ENCODE measurements around the gene SIDT1.
A peak's percentile ranks its signal among the peaks of the same experiment; 100 is the strongest.

SIDT1 gene

GRCh38 chr3:113617726-113618125, 85.4 kb downstream of the SIDT1 start:
- ChIA-PET CTCF (interaction anchor here (1.5 to 2.2 kb wide), 2 partner anchors 12 to 124 kb away, joined by 3 to 8 read pairs; no protein-coding TSS in a partner anchor), POLR2A (no interaction called here)
- WGBS (ENCODE audit: insufficient coverage), result 90% methylated on average over 2 of the region's 2 CpGs

DNA sequence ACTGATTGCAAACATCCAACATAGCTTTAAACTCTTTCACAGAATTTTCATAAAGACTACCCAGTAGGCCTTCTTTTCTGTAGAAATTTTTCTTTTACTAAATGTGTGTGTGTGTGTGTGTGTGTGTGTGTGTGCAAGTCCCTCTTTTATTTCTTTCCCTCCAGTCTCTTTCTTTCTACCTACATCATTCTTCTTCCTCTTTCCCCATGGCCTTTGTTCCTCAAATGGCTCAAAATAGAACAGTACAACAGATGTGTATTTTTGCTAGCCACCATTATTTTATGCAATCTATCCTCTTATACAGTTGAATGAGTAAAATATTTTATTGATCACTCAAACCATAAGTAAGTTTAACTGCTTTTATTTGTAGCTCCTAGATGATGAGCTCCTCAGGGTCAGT, 87.7 kb downstream of the SIDT1 start:
- peaks cover 0 to 15% (median 1%) of the 10 kb centered on the region in 4 experiments for H3K36me3 ChIP-seq (ENCODE audit: control insufficient read depth in 4 of 4, insufficient read depth in 4 of 4, low read length in 3 of 4)
- CTCF ChIA-PET, result interaction anchor here (0.7 to 2.4 kb wide), 3 partner anchors 16 to 129 kb away, joined by 3 to 8 read pairs (median 4); no protein-coding TSS in a partner anchor
- no peaks in the 10 kb centered on the region for H3K27me3 ChIP-seq (replicated peaks in 2 of 5; ENCODE audit: control insufficient read depth in 4 of 5, insufficient read depth in 5 of 5, low read length in 4 of 5)
- no peak overlapping the region for H3K4me3 ChIP-seq (ENCODE audit: control insufficient read depth in 1 of 7, extremely low read depth in 1 of 7, insufficient read depth in 4 of 7, low read depth in 2 of 7, low read length in 6 of 7)
- peaks cover 0 to 16% (median 3%) of the 10 kb centered on the region in 4 experiments for H3K4me1 ChIP-seq (ENCODE audit: control extremely low read depth in 1 of 4, control insufficient read depth in 4 of 4, insufficient read depth in 4 of 4, low read length in 3 of 4)
- peak in 2 of 3 donors; percentile 47 to 56 for DNase-seq
- no peaks in the 10 kb centered on the region for H3K9me3 ChIP-seq (ENCODE audit: control extremely low read depth in 1 of 5, control insufficient read depth in 4 of 5, insufficient read depth in 2 of 5, low read depth in 1 of 5, low read length in 4 of 5)
- POLR2A ChIA-PET, result no interaction called here
- H3K27ac ChIP-seq (ENCODE audit: insufficient read depth in 1 of 2, low read depth in 1 of 2, low read length in 2 of 2, poor library complexity in 1 of 2, severe bottlenecking in 2 of 2), result no peak overlapping the region

More at GRCh38 chr3:113617726-113618125, 85.4 kb downstream of the SIDT1 start:
- Histone ChIP-seq H3K4me3 (ENCODE audit: control insufficient read depth in 1 of 7, extremely low read depth in 1 of 7, insufficient read depth in 4 of 7, low read depth in 2 of 7, low read length in 6 of 7) (no peak overlapping the region), H3K4me1 (ENCODE audit: control extremely low read depth in 1 of 4, control insufficient read depth in 4 of 4, insufficient read depth in 4 of 4, low read length in 3 of 4) (peaks cover 0 to 16% (median 3%) of the 10 kb centered on the region in 4 experiments), H3K9me3 (ENCODE audit: control extremely low read depth in 1 of 5, control insufficient read depth in 4 of 5, insufficient read depth in 2 of 5, low read depth in 1 of 5, low read length in 4 of 5) (no peaks in the 10 kb centered on the region), H3K36me3 (ENCODE audit: control insufficient read depth in 4 of 4, insufficient read depth in 4 of 4, low read length in 3 of 4) (peaks cover 0 to 6% (median 2%) of the 10 kb centered on the region in 4 experiments), H3K27me3 (replicated peaks in 2 of 5; ENCODE audit: control insufficient read depth in 4 of 5, insufficient read depth in 5 of 5, low read length in 4 of 5) (no peaks in the 10 kb centered on the region), H3K27ac (ENCODE audit: insufficient read depth in 1 of 2, low read depth in 1 of 2, low read length in 2 of 2, poor library complexity in 1 of 2, severe bottlenecking in 2 of 2) (no peak overlapping the region)
- DNase-seq, result no peak

DNA sequence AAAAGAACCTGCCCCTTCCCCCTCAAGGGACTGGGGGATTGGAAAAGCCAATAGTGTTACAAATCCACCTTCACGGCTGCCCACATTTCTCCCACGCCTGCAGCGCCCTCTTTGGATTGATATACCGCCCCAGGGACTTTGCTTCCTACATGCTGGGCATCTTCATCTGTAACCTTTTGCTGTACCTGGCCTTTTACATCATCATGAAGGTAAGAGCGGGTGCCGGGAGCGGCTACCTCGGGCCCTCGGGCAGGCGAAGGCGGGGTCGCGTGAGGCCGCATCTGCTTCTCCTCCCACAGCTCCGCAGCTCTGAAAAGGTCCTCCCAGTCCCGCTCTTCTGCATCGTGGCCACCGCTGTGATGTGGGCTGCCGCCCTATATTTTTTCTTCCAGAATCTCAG, 91.0 kb downstream of the SIDT1 start:
- POLR2A ChIA-PET, result no interaction called here
- Histone ChIP-seq H3K27ac (ENCODE audit: insufficient read depth in 1 of 2, low read depth in 1 of 2, low read length in 2 of 2, poor library complexity in 1 of 2, severe bottlenecking in 2 of 2) (no peak overlapping the region), H3K4me1 (ENCODE audit: control extremely low read depth in 1 of 4, control insufficient read depth in 4 of 4, insufficient read depth in 4 of 4, low read length in 3 of 4) (peaks cover 0 to 27% (median 14%) of the 10 kb centered on the region in 4 experiments), H3K36me3 (ENCODE audit: control insufficient read depth in 4 of 4, insufficient read depth in 4 of 4, low read length in 3 of 4) (peaks cover 0 to 16% (median 1%) of the 10 kb centered on the region in 4 experiments), H3K27me3 (replicated peaks in 2 of 5; ENCODE audit: control insufficient read depth in 4 of 5, insufficient read depth in 5 of 5, low read length in 4 of 5) (no peaks in the 10 kb centered on the region), H3K4me3 (ENCODE audit: control insufficient read depth in 1 of 7, extremely low read depth in 1 of 7, insufficient read depth in 4 of 7, low read depth in 2 of 7, low read length in 6 of 7) (no peak overlapping the region), H3K9me3 (ENCODE audit: control extremely low read depth in 1 of 5, control insufficient read depth in 4 of 5, insufficient read depth in 2 of 5, low read depth in 1 of 5, low read length in 4 of 5) (no peaks in the 10 kb centered on the region)
- CTCF ChIA-PET, result no interaction called here
- WGBS (ENCODE audit: insufficient coverage), result over 99% methylated on average over 15 of the region's 19 CpGs
- no peak for DNase-seq

GRCh38 chr3:113623811-113624210, 91.5 kb downstream of the SIDT1 start:
- Histone ChIP-seq H3K4me1 (ENCODE audit: control extremely low read depth in 1 of 4, control insufficient read depth in 4 of 4, insufficient read depth in 4 of 4, low read length in 3 of 4) (peaks cover 0 to 30% (median 14%) of the 10 kb centered on the region in 4 experiments), H3K9me3 (ENCODE audit: control extremely low read depth in 1 of 5, control insufficient read depth in 4 of 5, insufficient read depth in 2 of 5, low read depth in 1 of 5, low read length in 4 of 5) (no peaks in the 10 kb centered on the region), H3K27ac (ENCODE audit: insufficient read depth in 1 of 2, low read depth in 1 of 2, low read length in 2 of 2, poor library complexity in 1 of 2, severe bottlenecking in 2 of 2) (no peak overlapping the region), H3K27me3 (replicated peaks in 2 of 5; ENCODE audit: control insufficient read depth in 4 of 5, insufficient read depth in 5 of 5, low read length in 4 of 5) (no peaks in the 10 kb centered on the region), H3K36me3 (ENCODE audit: control insufficient read depth in 4 of 4, insufficient read depth in 4 of 4, low read length in 3 of 4) (peaks cover 0 to 20% (median 3%) of the 10 kb centered on the region in 4 experiments), H3K4me3 (ENCODE audit: control insufficient read depth in 1 of 7, extremely low read depth in 1 of 7, insufficient read depth in 4 of 7, low read depth in 2 of 7, low read length in 6 of 7) (no peak overlapping the region)
- no peak for DNase-seq
- ChIA-PET CTCF (no interaction called here), POLR2A (no interaction called here)
- WGBS (ENCODE audit: insufficient coverage), result 96% methylated on average over 5 of the region's 7 CpGs

GRCh38 chr3:113625834-113626233, 93.5 kb downstream of the SIDT1 start:
- H3K4me3 ChIP-seq (ENCODE audit: control insufficient read depth in 1 of 7, extremely low read depth in 1 of 7, insufficient read depth in 4 of 7, low read depth in 2 of 7, low read length in 6 of 7), result peak overlapping the region in 2 of 7 experiments; percentile 9 to 29
- ChIA-PET CTCF (interaction anchor here (0.7 to 2.2 kb wide), 11 partner anchors 13 to 133 kb away, joined by 3 to 13 read pairs (median 5); no protein-coding TSS in a partner anchor), POLR2A (interaction anchor here (0.7 kb wide), 1 partner anchor 36 kb away, joined by 3 read pairs; no protein-coding TSS in a partner anchor)
- peaks cover 0 to 26% (median 2%) of the 10 kb centered on the region in 4 experiments for H3K36me3 ChIP-seq (ENCODE audit: control insufficient read depth in 4 of 4, insufficient read depth in 4 of 4, low read length in 3 of 4)
- H3K4me1 ChIP-seq (ENCODE audit: control extremely low read depth in 1 of 4, control insufficient read depth in 4 of 4, insufficient read depth in 4 of 4, low read length in 3 of 4), result peaks cover 0 to 18% (median 11%) of the 10 kb centered on the region in 4 experiments
- WGBS (ENCODE audit: insufficient coverage), result 66% methylated on average over 12 of the region's 12 CpGs
- peak in 2 of 3 donors; percentile 18 to 41 for DNase-seq
- peak overlapping the region; percentile 4 to 32 for H3K27ac ChIP-seq (ENCODE audit: insufficient read depth in 1 of 2, low read depth in 1 of 2, low read length in 2 of 2, poor library complexity in 1 of 2, severe bottlenecking in 2 of 2)
- no peaks in the 10 kb centered on the region for H3K27me3 ChIP-seq (replicated peaks in 2 of 5; ENCODE audit: control insufficient read depth in 4 of 5, insufficient read depth in 5 of 5, low read length in 4 of 5)
- H3K9me3 ChIP-seq (ENCODE audit: control extremely low read depth in 1 of 5, control insufficient read depth in 4 of 5, insufficient read depth in 2 of 5, low read depth in 1 of 5, low read length in 4 of 5), result no peaks in the 10 kb centered on the region

DNA sequence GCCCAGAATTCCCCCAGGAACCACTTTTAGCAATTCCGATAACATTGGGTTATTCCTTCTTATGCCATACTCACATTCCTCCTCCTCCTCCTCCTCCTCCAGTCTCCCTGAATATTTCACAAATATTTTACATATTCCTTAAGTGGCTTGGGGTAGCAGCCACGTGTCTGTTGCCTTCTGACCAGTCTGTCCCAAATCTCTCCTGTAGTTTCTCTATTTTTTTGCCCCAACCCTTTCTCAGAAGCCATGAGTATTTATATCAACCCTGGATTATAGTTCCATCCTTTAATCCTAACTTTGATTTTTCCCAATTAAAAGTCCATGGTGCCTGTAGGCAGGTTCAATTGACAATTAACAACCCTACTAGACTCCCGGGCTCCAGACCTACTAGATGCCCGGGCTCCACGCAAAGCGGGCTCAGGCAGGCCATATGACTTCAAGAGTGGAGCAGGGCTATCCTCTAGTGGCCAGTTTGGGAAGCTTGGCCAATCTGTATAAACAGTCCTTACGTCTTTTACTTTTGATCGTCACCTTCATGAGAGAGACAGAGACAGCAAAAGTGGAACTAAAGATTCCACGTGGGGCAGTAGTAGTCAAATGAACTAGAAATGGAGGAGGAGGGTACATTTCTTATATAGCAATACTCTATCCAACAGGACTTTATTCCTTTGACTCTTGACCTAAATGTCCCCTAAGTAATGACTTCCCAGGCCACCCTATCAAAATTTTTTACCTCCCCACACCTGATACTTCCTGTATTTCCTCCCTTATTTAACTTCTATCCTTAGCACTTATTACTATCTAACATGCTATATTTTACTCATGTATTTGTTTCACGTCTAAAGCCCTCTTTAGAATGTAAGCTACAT, 94.4 kb downstream of the SIDT1 start:
- Histone ChIP-seq H3K36me3 (ENCODE audit: control insufficient read depth in 4 of 4, insufficient read depth in 4 of 4, low read length in 3 of 4) (peaks cover 0 to 26% (median 2%) of the 10 kb centered on the region in 4 experiments), H3K9me3 (ENCODE audit: control extremely low read depth in 1 of 5, control insufficient read depth in 4 of 5, insufficient read depth in 2 of 5, low read depth in 1 of 5, low read length in 4 of 5) (no peaks in the 10 kb centered on the region), H3K4me1 (ENCODE audit: control extremely low read depth in 1 of 4, control insufficient read depth in 4 of 4, insufficient read depth in 4 of 4, low read length in 3 of 4) (peaks cover 0 to 20% (median 13%) of the 10 kb centered on the region in 4 experiments), H3K4me3 (ENCODE audit: control insufficient read depth in 1 of 7, extremely low read depth in 1 of 7, insufficient read depth in 4 of 7, low read depth in 2 of 7, low read length in 6 of 7) (peak overlapping the region in 2 of 7 experiments; percentile 6 to 55), H3K27ac (ENCODE audit: insufficient read depth in 1 of 2, low read depth in 1 of 2, low read length in 2 of 2, poor library complexity in 1 of 2, severe bottlenecking in 2 of 2) (peak overlapping the region in 1 of 2 experiments; percentile 32), H3K27me3 (replicated peaks in 2 of 5; ENCODE audit: control insufficient read depth in 4 of 5, insufficient read depth in 5 of 5, low read length in 4 of 5) (no peaks in the 10 kb centered on the region)
- DNase-seq, result peak; percentile 80 to 88 (median 88)
- ChIA-PET CTCF (interaction anchor here (0.7 to 3.7 kb wide), 8 partner anchors 9 to 133 kb away, joined by 3 to 23 read pairs (median 6); no protein-coding TSS in a partner anchor), POLR2A (no interaction called here)
- WGBS (ENCODE audit: insufficient coverage), result 48% methylated on average over 6 of the region's 10 CpGs
